HuH-7.5 (cell line): ENCODE measurements around the gene ARHGEF6.

Source experiments
- DNase-seq: peaks from one replicate; pipeline ENCODE4 v3.0.0; 2011; ENCODE audit warnings: low spot score

The ARHGEF6 gene

DNA sequence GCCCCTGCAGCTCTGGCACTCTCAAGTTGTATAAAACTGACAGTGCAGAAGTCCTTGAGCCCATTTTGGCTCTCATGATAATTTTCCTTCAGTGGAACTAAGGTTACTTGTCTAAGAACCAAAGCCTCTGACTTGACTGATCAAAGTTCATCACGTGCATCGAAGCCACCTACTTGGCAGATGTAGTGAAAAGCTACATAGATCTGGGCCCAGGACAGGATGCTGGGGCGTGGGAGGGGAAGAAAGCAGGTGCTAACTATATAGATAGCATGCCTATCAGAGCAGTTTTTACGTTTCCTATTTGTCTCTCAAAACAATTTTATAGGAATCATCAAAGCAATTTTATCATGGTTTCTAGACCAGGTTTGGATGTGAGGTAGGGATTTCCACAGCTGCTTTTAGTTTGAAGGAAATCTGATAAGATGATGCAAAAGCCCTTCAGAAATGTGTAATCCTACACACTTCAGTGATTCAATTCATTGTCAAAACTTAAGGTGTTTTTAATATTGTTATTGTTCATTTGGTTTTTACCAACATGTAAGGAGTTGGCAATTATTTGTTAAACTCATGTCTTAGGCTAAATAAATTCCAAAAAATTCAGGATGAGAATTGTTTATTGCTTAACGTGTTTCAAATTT is 134.0 kb downstream of the ARHGEF6 start:
- DNase-seq: no peak

DNA sequence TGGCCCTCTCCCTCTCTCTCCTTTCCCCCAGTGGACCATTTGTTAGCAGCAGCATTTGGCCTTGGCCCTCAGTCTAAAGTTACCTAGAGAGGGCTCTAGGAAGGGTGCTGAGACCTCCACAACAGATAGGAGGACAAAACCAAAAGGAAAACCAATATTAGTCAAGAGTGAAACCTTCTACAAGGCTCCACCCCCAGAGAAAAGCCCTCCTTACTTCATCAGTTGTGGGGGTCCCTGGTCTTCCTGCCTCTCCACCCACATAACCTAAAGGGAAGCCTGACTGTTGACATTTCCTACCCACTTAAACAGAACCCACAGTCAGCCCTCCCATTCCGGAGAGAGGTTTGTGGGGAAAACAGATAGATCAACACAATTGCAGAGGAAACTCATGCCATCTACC is 137.5 kb downstream of the ARHGEF6 start:
- no peak for DNase-seq

DNA sequence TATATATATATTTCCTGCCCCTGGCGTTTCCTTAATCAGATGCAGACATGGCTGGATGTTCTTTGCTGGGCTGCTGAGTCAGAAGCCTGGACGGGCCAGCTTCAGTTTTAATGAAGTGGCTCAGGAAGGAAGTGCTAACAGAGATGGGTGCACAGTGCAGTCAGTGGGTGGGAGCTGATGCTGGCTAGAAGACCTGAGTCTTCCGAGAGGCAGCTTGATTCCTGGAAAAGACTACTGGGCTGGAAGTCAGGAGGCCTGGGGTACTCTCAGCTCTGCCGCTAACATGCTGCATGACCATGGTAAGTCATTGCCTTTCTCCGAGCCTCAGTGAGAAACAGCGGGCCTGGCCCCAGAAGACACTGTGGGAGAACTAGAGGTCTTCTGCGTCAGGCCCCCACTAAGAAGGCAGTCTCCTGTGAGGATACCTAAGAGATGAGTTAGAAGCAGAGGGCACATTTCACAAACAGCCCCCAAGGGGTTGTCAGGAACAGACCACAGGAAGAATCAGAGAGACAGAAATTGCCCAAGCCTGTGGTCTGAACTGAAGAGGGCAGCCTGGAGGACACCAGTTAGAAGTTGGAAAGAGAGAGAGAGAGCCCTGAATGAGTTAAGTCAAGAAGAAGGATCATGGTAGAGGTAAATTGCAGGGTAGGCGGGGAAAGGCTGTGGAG is 141.1 kb downstream of the ARHGEF6 start:
- DNase-seq: no peak

DNA sequence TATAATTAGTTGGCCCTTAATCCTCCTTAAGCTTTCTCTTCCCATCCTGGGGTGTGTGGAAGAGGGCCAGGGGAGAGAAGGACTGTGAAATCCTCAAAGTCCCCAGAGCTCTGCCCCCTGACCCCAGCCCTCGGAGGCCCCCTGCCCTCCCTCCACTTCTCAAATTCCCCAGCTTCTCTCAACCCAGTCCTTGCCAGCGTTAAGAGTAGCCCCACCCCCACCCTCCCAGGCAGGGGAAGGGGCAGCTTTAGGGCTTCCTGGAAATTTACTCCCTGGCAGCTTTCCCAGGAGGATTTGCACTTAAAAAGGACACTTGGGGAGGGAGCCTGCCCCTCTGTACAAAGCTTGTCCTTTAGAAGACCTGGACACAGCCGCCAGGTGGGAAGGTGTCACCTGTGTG is 144.6 kb downstream of the ARHGEF6 start:
- DNase-seq: no peak

DNA sequence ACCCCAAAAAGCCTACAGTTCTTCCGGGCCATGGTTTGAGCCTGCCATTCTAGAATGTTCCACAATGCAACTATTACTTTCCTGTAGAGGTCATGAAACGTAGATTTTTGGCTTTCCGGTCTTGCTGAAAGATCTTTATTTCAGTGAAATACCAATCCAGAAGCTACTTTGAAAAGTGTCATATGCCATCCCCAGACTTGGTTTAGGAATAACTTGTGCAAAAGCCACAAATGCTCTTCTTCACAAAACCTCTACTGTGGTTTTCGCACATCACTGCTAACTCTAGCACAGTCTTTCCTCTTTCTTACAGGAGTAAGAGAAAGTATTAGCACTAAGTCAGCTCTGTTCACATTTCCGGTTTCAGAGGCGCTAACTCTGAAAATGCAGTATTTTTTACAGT is 145.5 kb downstream of the ARHGEF6 start:
- DNase-seq: no peak

DNA sequence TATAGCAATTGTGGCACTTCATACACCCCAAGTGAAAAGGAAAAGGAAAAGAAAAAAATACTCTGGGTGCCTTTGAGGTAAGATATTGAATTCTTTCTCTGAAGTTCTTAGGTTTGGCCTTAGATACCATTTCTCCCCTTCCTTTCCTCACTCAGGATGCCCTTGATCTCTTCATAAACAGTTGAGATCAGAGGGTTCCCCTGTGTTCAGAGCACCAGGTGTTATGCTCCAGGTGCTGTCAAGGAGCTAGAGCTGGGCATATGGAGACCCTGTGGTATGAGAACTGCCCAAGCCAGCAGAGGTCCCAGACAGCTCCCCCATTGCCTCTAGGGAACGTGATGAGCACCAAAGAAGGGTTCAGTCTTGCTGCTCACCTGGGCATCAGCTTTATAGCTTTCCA is 149.9 kb downstream of the ARHGEF6 start:
- no peak for DNase-seq

DNA sequence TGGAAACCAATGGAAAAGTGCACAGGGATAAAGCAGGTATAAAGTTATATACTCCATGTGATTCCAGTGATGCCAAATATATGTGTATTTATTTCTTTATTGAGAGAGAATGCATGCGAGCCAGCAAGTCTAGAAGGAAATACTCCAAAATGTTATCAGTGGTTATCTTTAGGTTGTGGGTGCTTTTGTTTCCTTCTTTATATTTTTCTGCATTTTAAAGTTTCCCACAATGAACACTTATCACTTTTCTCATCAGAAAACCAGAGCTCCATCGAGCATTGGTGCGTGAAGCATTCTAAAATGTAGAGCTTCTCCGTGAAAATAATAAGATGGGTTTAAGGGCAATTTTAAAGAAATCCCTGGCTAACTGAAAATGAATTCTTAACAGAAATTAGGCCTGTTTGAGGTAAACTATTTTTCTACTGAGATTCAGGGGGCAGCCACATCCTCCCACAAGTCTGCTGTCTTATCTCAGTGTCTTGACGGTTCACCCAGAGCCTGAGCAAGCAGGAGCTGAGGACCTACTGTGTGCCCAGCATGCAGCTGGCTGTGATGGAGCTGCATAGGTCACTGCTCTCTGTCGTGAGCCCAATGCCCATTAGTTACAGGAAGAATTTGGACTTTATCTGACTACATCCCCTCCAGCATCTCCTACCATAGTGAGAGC is 151.5 kb downstream of the ARHGEF6 start:
- no peak for DNase-seq

DNA sequence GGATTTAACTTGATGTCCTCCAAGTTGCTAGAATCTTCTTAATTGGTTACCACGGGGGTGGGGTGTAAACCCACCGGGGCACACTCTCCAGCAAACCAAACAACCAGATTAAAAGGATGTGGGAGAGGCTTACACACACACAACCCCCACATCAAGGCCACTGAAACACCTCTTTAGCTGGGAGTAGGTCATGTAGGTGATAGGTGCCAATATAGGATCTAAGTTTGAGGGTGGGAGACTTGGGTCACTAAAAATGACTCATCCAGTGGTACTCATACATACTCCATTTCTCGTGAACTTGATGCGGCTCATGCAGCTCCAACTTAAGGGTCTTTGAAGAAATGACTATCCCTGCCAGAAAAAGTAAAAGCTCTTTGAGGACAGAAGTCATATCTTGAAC is 153.3 kb downstream of the ARHGEF6 start:
- DNase-seq: no peak

DNA sequence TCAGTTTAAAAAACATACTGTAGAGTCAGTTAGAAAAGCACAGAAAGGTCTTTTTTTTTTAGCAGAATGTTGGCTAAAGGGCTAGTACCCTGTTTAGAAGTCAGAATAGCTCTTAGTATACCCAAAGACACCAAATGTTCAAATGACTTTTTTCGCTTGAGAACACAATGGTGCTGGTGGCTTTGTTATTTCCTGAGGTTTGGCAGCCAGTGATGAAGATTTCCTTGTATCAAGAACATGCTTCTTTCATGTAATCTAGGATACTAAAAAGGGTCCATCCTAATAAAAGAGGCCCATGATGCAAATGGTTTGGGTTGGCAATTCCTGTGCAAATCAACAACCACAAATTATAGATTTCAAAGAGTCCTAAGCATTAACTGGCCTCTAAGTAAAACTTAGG is 153.8 kb downstream of the ARHGEF6 start:
- no peak for DNase-seq

DNA sequence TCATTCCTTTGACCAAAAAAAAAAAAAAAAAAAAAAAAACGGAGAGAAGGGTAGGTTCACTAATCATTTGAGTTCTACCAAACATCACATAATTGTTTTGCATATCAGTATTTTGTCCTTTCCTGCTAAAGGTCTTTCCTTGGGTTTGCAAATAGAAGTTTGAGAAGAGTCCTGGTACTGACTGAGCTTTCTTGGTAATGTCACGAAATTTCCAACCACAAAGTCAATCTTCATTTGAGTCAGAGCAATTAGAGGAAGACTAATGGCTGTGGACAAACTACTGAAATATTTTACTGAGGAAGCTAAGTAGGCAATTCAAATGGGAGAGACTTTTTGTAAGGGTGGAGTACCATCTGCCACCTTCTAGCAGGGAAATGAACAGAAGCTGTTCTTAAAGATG is 154.5 kb downstream of the ARHGEF6 start:
- DNase-seq: no peak

DNA sequence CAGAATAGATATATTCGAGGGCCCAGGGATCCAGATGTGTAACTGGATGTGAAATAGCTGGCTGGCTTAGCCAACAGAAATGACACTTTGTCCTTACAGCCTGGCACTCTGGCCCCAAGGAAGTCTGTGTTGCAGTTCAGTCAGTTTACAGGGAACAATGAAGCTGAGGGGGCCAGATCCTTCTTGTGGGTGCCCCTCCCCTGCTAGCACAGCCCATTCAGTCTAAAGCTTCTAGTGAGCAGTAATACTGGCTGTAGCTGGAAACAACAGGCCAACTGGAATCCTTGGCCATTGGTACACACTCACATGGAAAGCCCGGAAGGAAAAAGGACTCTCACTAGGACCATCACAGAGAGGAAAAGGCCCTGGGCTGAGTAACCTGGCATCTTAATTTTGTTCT is 155.5 kb downstream of the ARHGEF6 start:
- no peak for DNase-seq

DNA sequence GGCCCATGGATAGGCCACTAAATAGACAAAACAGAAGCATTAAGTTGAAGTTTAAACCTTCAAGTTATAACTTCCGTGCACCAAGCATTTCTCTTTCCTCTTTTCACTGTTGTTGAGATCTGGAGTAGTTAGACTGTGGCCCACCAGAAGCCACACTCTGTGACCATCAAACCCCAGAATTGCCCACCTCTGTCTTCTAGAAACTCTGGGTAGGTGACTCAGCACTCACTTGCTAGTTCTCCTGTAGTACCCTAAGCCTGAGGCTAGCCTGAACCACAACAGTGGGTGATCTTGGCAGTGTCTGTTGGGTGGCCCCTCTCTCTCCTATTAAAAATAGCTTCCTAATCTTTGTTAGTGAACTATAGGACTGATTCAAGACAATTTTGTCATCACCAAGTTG is 157.3 kb downstream of the ARHGEF6 start:
- DNase-seq: no peak

DNA sequence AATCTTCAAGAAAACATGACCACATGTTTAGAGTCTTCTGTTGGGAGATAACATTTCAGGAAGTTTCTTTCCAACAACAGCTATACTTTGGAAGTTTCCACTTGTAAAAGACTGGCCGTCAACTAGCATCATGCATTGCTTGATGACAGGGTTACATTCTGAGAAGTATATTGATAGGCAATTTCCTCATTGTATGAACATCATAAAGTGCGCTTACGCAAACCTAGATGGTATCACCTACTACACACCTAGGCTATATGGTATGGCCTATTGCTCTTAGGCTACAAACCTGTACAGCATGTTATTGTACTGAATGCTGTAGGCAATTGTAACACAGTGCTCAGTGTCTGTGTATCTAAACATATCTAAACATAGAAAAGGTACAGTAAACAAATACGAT is 158.2 kb downstream of the ARHGEF6 start:
- no peak for DNase-seq

DNA sequence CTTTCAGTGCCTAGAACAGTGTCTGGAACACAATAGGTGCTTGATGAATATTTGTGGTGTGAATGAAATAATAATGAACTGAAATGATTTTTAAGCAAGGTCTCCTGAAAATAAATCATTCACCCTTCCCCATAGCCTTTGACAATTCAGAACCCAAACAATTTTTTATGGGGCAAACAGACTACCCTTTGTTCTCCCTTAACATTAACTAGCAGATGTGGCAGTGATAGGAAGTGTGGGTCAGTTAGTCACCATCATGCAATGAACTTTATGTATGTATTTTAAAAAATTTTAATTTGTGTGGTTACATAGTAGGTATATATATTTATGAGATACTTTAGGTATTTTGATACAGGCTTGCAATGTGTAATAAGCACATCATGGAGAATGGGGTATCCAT is 160.0 kb downstream of the ARHGEF6 start:
- DNase-seq: no peak

DNA sequence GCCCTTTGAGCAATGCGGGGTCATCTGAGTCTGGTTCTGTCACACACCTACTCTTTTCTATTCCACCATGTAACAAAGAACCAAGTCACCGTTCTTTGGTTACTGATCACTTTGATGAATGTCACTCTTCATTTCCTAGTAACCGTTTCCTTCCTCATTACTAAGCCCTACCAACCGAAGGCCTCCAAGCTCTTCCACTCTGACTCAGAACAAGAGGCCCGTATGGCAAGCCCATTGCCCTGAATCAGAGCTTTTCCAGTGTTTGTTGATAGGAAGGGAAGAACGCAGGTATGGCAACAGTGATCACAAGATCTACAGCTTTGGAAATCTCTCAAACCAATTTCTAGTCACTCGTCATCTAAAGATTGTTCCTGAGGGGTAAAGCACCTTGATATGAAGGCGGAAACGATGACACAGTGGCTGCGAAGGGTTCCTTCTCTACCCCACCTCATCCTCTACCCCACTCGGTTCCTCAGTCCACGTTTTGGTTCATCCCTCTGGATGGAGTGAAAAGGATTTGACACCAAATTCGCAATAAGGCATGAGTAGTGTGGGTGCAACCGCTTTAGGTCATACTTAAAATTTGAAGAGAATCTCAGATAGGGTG is 160.7 kb downstream of the ARHGEF6 start:
- DNase-seq: no peak

DNA sequence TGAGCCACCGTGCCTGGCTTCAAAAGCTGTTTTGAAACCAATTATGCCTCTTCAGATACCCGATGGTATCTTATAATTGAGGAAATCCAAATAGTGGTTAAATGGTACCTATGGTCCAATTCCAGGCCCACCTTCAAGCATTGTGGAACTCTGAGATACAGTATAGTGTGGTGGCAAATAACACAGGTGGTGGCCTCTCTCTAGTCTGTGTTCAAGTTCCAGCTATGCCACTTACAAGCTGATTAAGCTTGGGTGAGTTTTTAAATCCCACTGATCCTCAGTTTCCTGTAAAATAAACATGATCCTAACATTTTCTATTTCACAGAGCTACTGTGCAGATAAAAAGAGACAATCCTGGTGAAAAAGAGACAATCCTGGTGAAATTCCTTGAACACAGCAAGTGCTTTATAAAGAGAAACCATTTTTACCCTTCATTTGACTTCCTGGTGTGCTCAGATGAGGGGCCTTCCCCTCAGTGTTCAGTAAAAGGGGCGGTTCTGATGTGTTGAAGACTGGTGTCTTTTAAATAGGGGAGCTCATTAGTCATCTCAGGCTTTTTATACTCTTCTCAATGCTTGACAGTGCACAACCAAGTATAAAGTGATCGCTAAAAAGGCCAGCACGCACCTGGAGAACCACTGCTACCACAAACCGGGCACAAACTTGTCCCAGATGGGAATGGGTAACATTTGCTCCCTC is 163.6 kb downstream of the ARHGEF6 start:
- no peak for DNase-seq
